ENCODE measurements around the gene RARRES1.

The RARRES1 gene

GRCh38 chr3:158743664-158744566 is 11.7 kb upstream of the RARRES1 start:
- DNase-seq (ENCODE audit: insufficient read length) = no peak
- TF ChIP-seq POLR2A (IDR thresholded peaks at IDR 0.05; ENCODE audit: low read depth, low read length) (no peak), POLR2AphosphoS5 (IDR thresholded peaks at IDR 0.05; ENCODE audit: low read depth, low read length) (no peak), TAF1 (IDR thresholded peaks at IDR 0.05; ENCODE audit: borderline replicate concordance, low read depth, low read length) (no peak)
- FAIRE-seq = no peak

- DNase-seq (ENCODE audit: insufficient read length) = no peak
- no peak for TF ChIP-seq POLR2AphosphoS5 (IDR thresholded peaks at IDR 0.05; ENCODE audit: low read depth, low read length)
- TF ChIP-seq TAF1 (IDR thresholded peaks at IDR 0.05; ENCODE audit: borderline replicate concordance, low read depth, low read length) = no peak
- no peak for TF ChIP-seq POLR2A (IDR thresholded peaks at IDR 0.05; ENCODE audit: low read depth, low read length)
- FAIRE-seq = no peak
Observed at GRCh38 chr3:158742871-158743663, 10.8 kb upstream of the RARRES1 start.

- FAIRE-seq = no peak
- TF ChIP-seq POLR2AphosphoS5 (IDR thresholded peaks at IDR 0.05; ENCODE audit: low read depth, low read length) (no peak), POLR2A (IDR thresholded peaks at IDR 0.05; ENCODE audit: low read depth, low read length) (no peak), TAF1 (IDR thresholded peaks at IDR 0.05; ENCODE audit: borderline replicate concordance, low read depth, low read length) (no peak)
Observed at GRCh38 chr3:158739661-158740060, 7.4 kb upstream of the RARRES1 start.

GRCh38 chr3:158739078-158739477 is 6.8 kb upstream of the RARRES1 start:
- DNase-seq (ENCODE audit: insufficient read length) = no peak
- TF ChIP-seq POLR2AphosphoS5 (IDR thresholded peaks at IDR 0.05; ENCODE audit: low read depth, low read length) (no peak), TAF1 (IDR thresholded peaks at IDR 0.05; ENCODE audit: borderline replicate concordance, low read depth, low read length) (no peak), POLR2A (IDR thresholded peaks at IDR 0.05; ENCODE audit: low read depth, low read length) (no peak)
- no peak for FAIRE-seq

More at GRCh38 chr3:158739661-158740060, 7.4 kb upstream of the RARRES1 start:
- DNase-seq (ENCODE audit: insufficient read length) = no peak

GRCh38 chr3:158738653-158739052 is 6.4 kb upstream of the RARRES1 start:
- no peak for DNase-seq (ENCODE audit: insufficient read length)
- TF ChIP-seq POLR2AphosphoS5 (IDR thresholded peaks at IDR 0.05; ENCODE audit: low read depth, low read length) = no peak
- TF ChIP-seq TAF1 (IDR thresholded peaks at IDR 0.05; ENCODE audit: borderline replicate concordance, low read depth, low read length) = no peak
- TF ChIP-seq POLR2A (IDR thresholded peaks at IDR 0.05; ENCODE audit: low read depth, low read length) = no peak
- no peak for FAIRE-seq

GRCh38 chr3:158737976-158738615 is 5.8 kb upstream of the RARRES1 start:
- TF ChIP-seq POLR2AphosphoS5 (IDR thresholded peaks at IDR 0.05; ENCODE audit: low read depth, low read length) = no peak
- no peak for TF ChIP-seq TAF1 (IDR thresholded peaks at IDR 0.05; ENCODE audit: borderline replicate concordance, low read depth, low read length)
- no peak for TF ChIP-seq POLR2A (IDR thresholded peaks at IDR 0.05; ENCODE audit: low read depth, low read length)
- FAIRE-seq (no peak), DNase-seq (ENCODE audit: insufficient read length) (no peak)

- FAIRE-seq (no peak), DNase-seq (ENCODE audit: insufficient read length) (no peak)
- TF ChIP-seq POLR2A (IDR thresholded peaks at IDR 0.05; ENCODE audit: low read depth, low read length) (no peak), POLR2AphosphoS5 (IDR thresholded peaks at IDR 0.05; ENCODE audit: low read depth, low read length) (no peak), TAF1 (IDR thresholded peaks at IDR 0.05; ENCODE audit: borderline replicate concordance, low read depth, low read length) (no peak)
Observed at GRCh38 chr3:158737410-158737809, 5.2 kb upstream of the RARRES1 start.

GRCh38 chr3:158735296-158736033 is 3.2 kb upstream of the RARRES1 start:
- no peak for DNase-seq (ENCODE audit: insufficient read length)
- FAIRE-seq = no peak
- TF ChIP-seq POLR2AphosphoS5 (IDR thresholded peaks at IDR 0.05; ENCODE audit: low read depth, low read length) (no peak), TAF1 (IDR thresholded peaks at IDR 0.05; ENCODE audit: borderline replicate concordance, low read depth, low read length) (no peak), POLR2A (IDR thresholded peaks at IDR 0.05; ENCODE audit: low read depth, low read length) (no peak)

- TF ChIP-seq POLR2AphosphoS5 (IDR thresholded peaks at IDR 0.05; ENCODE audit: low read depth, low read length) = no peak
- no peak for TF ChIP-seq POLR2A (IDR thresholded peaks at IDR 0.05; ENCODE audit: low read depth, low read length)
- no peak for TF ChIP-seq TAF1 (IDR thresholded peaks at IDR 0.05; ENCODE audit: borderline replicate concordance, low read depth, low read length)
- DNase-seq (ENCODE audit: insufficient read length) = no peak
- FAIRE-seq = no peak
Observed at GRCh38 chr3:158733656-158734055, 1.4 kb upstream of the RARRES1 start.

GRCh38 chr3:158732856-158733200 is 571 bp upstream of the RARRES1 start:
- DNase-seq (ENCODE audit: insufficient read length) (no peak), FAIRE-seq (no peak)
- TF ChIP-seq POLR2AphosphoS5 (IDR thresholded peaks at IDR 0.05; ENCODE audit: low read depth, low read length) (no peak), POLR2A (IDR thresholded peaks at IDR 0.05; ENCODE audit: low read depth, low read length) (no peak), TAF1 (IDR thresholded peaks at IDR 0.05; ENCODE audit: borderline replicate concordance, low read depth, low read length) (no peak)
